SIG-M5 (cell line): ENCODE measurements around the gene NPLOC4.
A peak's percentile ranks its signal among the peaks of the same experiment; 100 is the strongest.

ENCODE experiments used
- DNase-seq: peaks from one replicate; lab custom pipeline; 2025; lab: John Stamatoyannopoulos, UW

The NPLOC4 gene

GRCh38 chr17:81565231-81565630, 71.7 kb downstream of the NPLOC4 start:
- no peak for DNase-seq

- DNase-seq, result no peak
Measured at GRCh38 chr17:81564778-81565177, 72.1 kb downstream of the NPLOC4 start.

- peak; percentile 41 for DNase-seq
Measured at GRCh38 chr17:81563861-81564586, 72.9 kb downstream of the NPLOC4 start.

- DNase-seq, result no peak
Measured at GRCh38 chr17:81561494-81561885, 75.4 kb downstream of the NPLOC4 start.

- DNase-seq, result no peak
Measured at GRCh38 chr17:81558941-81559806, 77.7 kb downstream of the NPLOC4 start.

GRCh38 chr17:81558115-81558468, 78.8 kb downstream of the NPLOC4 start:
- DNase-seq, result no peak

- DNase-seq, result no peak
Measured at GRCh38 chr17:81557276-81558114, 79.4 kb downstream of the NPLOC4 start.

GRCh38 chr17:81556863-81557262, 80.0 kb downstream of the NPLOC4 start:
- DNase-seq, result no peak

- DNase-seq, result no peak
Measured at GRCh38 chr17:81556175-81556691, 80.7 kb downstream of the NPLOC4 start.

- DNase-seq, result no peak
Measured at GRCh38 chr17:81553616-81554181, 83.2 kb downstream of the NPLOC4 start.

GRCh38 chr17:81553018-81553615, 83.8 kb downstream of the NPLOC4 start:
- DNase-seq, result peak; percentile 69

GRCh38 chr17:81552244-81553017, 84.5 kb downstream of the NPLOC4 start, which contains the start of gene FAAP100:
Gene FAAP100, minus strand, starts transcription at chr17:81552353. Its CDS starts 23 bp downstream, at chr17:81552330.
- no peak for DNase-seq

GRCh38 chr17:81551458-81552243, 85.3 kb downstream of the NPLOC4 start:
- no peak for DNase-seq

- DNase-seq, result no peak
Measured at GRCh38 chr17:81550830-81551457, 86.0 kb downstream of the NPLOC4 start.

- no peak for DNase-seq
Measured at GRCh38 chr17:81550285-81550684, 86.6 kb downstream of the NPLOC4 start.

- no peak for DNase-seq
Measured at GRCh38 chr17:81549826-81550225, 87.1 kb downstream of the NPLOC4 start.

- no peak for DNase-seq
Measured at GRCh38 chr17:81549031-81549557, 87.8 kb downstream of the NPLOC4 start.

- no peak for DNase-seq
Measured at GRCh38 chr17:81547614-81547982, 89.3 kb downstream of the NPLOC4 start.
